Cardiac muscle cell (in vitro differentiated cells and primary cell): Measurements from ENCODE around the gene LACC1. TPM values are rescaled to one million over a fixed set of nuclear protein-coding genes. Genes with fewer than 3 reads are reported as not detected.

Source experiments
- DNase-seq, 2 donors: peaks; one replicate each; pipeline versions ENCODE4 v3.0.0 to v3.0.0-alpha.2; 2010 to 2017; ENCODE audit warnings: low read depth in 1 of 2, low spot score in 1 of 2
- H3K27ac ChIP-seq: fragments of 200-600 bp; sonication (generic); 2 replicates; pipeline ENCODE4 v1.5.1; 2016
- H3K27me3 ChIP-seq: fragments of 200-600 bp; sonication (generic); 2 replicates; pipeline ENCODE4 v1.6.0; 2016; ENCODE audit warnings: control low read depth
- H3K36me3 ChIP-seq: fragments of 200-600 bp; sonication (generic); 2 replicates; pipeline ENCODE4 v1.5.1; 2016; ENCODE audit warnings: control low read depth
- H3K4me1 ChIP-seq: fragments of 200-600 bp; sonication (generic); 2 replicates; pipeline ENCODE4 v1.8.1; 2017; ENCODE audit warnings: low read depth, mild to moderate bottlenecking, mixed run types
- H3K4me3 ChIP-seq: fragments of 200-600 bp; sonication (generic); 2 replicates; pipeline ENCODE4 v1.5.1; 2016; ENCODE audit warnings: mild to moderate bottlenecking
- H3K9me3 ChIP-seq: fragments of 200-600 bp; sonication (generic); 2 replicates; pipeline ENCODE4 v1.5.1; 2017; ENCODE audit warnings: low read depth, mild to moderate bottlenecking, control low read depth
- polyA plus RNA-seq: library from polyadenylated mRNA; unstranded; fragments of >200 nt; fragmentation: Nextera tagmentation; extraction: Ambion mirVana; gene quantifications from 2 replicates; pipeline ENCODE4 v1.2.1, GENCODE V29; 2016
- total RNA-seq: library from RNA; depleted of rRNA; stranded (reverse); fragments of >200 nt; gene quantifications from 2 replicates; pipeline ENCODE4 v1.2.3, GENCODE V29; 2016
- TF ChIP-seq, protein P1 (sequence below): IDR thresholded peaks from 2 replicates; pipeline ENCODE4 v1.5.1; 2012; ENCODE audit warnings: low read depth, mild to moderate bottlenecking, low read length

LACC1 gene
- total and polyA plus RNA-seq, 2 experiments from 2014 or later, result 0.48 to 2.8 TPM

DNA sequence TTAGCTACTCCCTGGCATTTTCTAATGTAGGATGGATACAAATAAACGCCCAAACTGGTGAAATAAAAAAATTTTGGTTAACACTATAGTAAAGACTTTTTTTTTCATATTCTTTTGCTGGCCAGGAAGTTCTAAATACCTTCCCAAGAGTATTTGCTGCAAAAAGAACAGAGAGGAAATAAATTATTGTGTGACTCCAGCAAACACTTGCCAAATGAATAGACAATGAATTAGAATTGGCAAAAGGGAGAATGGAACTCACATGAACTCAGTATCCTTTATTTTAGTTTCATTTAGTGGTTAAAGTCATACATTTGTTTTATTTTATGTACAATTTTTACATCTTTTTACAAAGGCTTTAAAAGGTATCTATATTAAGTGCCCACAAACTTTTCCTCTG lies 58.1 kb downstream of the LACC1 start:
- TF ChIP-seq, protein P1, sequence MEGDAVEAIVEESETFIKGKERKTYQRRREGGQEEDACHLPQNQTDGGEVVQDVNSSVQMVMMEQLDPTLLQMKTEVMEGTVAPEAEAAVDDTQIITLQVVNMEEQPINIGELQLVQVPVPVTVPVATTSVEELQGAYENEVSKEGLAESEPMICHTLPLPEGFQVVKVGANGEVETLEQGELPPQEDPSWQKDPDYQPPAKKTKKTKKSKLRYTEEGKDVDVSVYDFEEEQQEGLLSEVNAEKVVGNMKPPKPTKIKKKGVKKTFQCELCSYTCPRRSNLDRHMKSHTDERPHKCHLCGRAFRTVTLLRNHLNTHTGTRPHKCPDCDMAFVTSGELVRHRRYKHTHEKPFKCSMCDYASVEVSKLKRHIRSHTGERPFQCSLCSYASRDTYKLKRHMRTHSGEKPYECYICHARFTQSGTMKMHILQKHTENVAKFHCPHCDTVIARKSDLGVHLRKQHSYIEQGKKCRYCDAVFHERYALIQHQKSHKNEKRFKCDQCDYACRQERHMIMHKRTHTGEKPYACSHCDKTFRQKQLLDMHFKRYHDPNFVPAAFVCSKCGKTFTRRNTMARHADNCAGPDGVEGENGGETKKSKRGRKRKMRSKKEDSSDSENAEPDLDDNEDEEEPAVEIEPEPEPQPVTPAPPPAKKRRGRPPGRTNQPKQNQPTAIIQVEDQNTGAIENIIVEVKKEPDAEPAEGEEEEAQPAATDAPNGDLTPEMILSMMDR, result no peak
- Histone ChIP-seq H3K9me3 (no peaks in the 10 kb centered on the region), H3K4me3 (no peak overlapping the region), H3K27ac (no peak overlapping the region), H3K4me1 (peaks cover 4% of the 10 kb centered on the region), H3K36me3 (no peaks in the 10 kb centered on the region), H3K27me3 (no peaks in the 10 kb centered on the region)
- no peak for DNase-seq

DNA sequence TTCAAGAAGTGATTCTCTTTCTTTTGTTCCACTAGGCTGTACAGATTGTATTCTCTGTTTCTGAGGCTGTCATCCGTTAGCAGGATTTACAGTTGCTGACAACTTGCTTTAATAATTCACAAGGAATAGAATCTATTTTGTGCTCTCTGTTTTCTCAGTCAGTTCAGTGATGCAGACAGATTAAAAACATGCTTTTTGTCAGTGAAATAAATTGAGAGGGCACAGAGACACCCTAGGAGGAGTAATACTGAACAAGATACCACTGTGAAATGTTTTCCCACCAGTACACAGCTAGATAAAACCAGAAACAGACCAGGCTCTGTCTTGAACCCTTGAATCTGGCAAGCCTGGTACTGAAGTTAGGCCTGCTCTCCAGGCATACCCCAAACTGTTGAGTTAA lies 58.7 kb downstream of the LACC1 start:
- Histone ChIP-seq H3K9me3 (no peaks in the 10 kb centered on the region), H3K36me3 (no peaks in the 10 kb centered on the region), H3K27ac (no peak overlapping the region), H3K4me3 (no peak overlapping the region), H3K4me1 (peaks cover 4% of the 10 kb centered on the region), H3K27me3 (no peaks in the 10 kb centered on the region)
- DNase-seq, result no peak
- TF ChIP-seq, protein P1, result no peak

DNA sequence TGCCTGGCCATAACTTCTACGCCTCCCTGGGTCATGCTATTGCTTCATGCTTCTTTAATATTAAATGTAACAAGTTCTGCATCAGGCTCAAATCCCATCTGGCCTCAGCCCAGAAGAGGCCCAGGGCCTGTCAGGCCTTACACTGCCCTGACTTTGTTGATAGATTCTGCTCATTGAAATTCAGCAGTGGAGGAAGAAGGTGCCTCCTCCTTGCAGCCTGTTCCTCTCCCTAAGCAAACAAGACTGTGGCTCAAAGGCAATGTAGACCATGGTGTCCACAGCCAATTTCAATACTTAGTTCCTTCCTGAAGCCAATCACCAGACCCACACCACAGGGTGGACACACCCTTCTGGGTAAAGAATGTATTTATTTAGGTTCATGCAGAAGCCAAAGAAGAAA lies 59.4 kb downstream of the LACC1 start:
- TF ChIP-seq, protein P1, result no peak
- Histone ChIP-seq H3K4me1 (no peaks in the 10 kb centered on the region), H3K4me3 (no peak overlapping the region), H3K27me3 (no peaks in the 10 kb centered on the region), H3K36me3 (no peaks in the 10 kb centered on the region), H3K27ac (no peak overlapping the region), H3K9me3 (no peaks in the 10 kb centered on the region)
- DNase-seq, result no peak

DNA sequence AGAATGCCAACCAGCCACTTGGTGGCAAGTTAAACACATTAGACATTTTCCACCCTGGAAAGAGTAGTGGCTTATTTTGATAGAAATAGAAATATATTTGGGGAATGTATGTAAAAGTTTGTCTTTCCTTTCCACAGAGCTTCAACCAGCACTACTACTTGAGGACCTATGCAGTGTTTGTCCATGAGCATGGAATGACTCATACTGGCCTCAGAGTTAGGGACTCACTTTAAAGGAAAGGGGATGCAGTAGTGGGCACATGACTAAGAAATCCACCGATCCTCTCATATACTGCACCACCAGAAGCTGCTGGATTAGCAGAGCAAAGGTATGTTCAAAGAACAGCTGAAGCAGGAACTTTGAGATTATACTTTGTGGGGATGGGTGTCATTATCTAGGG lies 62.6 kb downstream of the LACC1 start:
- H3K9me3 ChIP-seq, result no peaks in the 10 kb centered on the region
- no peak for DNase-seq
- no peaks in the 10 kb centered on the region for H3K36me3 ChIP-seq
- H3K4me1 ChIP-seq, result no peaks in the 10 kb centered on the region
- no peak overlapping the region for H3K27ac ChIP-seq
- no peaks in the 10 kb centered on the region for H3K27me3 ChIP-seq
- TF ChIP-seq, protein P1, result no peak
- no peak overlapping the region for H3K4me3 ChIP-seq

Other genes with a start within 250 kb of the LACC1 start
- gene ENOX1, start 92.9 kb upstream of the LACC1 start, total RNA-seq, result 2.0 and 4.2 TPM in 2 replicates
- gene ENOX1, start 92.9 kb upstream of the LACC1 start, polyA plus RNA-seq, result 1.6 and 5.1 TPM in 2 replicates
- 1.6 and 4.1 TPM in 2 replicates for gene CCDC122, start 164 bp upstream of the LACC1 start, total RNA-seq
- gene CCDC122, start 164 bp upstream of the LACC1 start, polyA plus RNA-seq, result 6.1 and 8.0 TPM in 2 replicates